Panc1 (cell line): ENCODE results near the gene VWA2.

Source experiments
- POLR2AphosphoS5 ChIP-seq: IDR thresholded peaks from 2 replicates; pipeline ENCODE4 v1.6.1; 2012; ENCODE audit warnings: mild to moderate bottlenecking, low read depth, low read length, moderate library complexity
- TF ChIP-seq, protein P1 (sequence below), 2 experiments: IDR thresholded peaks; 2 replicates each; pipeline ENCODE4 v1.6.1; 2011 to 2012; ENCODE audit warnings: low read depth in 2 of 2, control low read depth in 1 of 2, low read length in 1 of 2, mild to moderate bottlenecking in 1 of 2, moderate library complexity in 1 of 2; ENCODE audit not compliant: insufficient read depth in 1 of 2
- TF ChIP-seq, protein P2 (sequence below): fragments of 450-650 bp; IDR thresholded peaks from 2 replicates; pipeline ENCODE4 v1.5.1; 2017; ENCODE audit warnings: mild to moderate bottlenecking

DNA sequence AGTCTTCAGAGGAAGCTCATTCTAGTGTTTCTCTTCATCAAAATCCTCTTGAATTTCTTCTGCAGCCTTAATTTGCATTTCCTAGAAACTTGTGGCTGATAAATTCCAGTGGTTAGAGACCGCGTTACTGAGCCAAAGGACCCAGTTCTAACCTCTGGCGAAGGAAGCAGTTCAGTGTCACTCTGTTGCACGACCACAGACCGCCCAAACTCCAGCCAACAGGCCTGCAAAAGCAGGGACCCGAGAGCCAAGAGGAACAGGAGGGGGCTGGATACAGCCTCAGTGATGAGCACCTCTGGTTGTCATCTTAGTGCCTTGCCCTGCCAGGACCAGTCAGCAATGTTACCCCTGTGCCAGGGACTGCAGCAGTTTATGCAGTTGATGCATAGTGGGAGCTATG is 95.2 kb downstream of the VWA2 start:
- TF ChIP-seq, protein P1, sequence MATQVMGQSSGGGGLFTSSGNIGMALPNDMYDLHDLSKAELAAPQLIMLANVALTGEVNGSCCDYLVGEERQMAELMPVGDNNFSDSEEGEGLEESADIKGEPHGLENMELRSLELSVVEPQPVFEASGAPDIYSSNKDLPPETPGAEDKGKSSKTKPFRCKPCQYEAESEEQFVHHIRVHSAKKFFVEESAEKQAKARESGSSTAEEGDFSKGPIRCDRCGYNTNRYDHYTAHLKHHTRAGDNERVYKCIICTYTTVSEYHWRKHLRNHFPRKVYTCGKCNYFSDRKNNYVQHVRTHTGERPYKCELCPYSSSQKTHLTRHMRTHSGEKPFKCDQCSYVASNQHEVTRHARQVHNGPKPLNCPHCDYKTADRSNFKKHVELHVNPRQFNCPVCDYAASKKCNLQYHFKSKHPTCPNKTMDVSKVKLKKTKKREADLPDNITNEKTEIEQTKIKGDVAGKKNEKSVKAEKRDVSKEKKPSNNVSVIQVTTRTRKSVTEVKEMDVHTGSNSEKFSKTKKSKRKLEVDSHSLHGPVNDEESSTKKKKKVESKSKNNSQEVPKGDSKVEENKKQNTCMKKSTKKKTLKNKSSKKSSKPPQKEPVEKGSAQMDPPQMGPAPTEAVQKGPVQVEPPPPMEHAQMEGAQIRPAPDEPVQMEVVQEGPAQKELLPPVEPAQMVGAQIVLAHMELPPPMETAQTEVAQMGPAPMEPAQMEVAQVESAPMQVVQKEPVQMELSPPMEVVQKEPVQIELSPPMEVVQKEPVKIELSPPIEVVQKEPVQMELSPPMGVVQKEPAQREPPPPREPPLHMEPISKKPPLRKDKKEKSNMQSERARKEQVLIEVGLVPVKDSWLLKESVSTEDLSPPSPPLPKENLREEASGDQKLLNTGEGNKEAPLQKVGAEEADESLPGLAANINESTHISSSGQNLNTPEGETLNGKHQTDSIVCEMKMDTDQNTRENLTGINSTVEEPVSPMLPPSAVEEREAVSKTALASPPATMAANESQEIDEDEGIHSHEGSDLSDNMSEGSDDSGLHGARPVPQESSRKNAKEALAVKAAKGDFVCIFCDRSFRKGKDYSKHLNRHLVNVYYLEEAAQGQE (IDR thresholded peaks at IDR 0.05; ENCODE audit: insufficient read depth in 1 of 2, low read depth in 2 of 2, low read length in 1 of 2), result no peak
- TF ChIP-seq, protein P2, sequence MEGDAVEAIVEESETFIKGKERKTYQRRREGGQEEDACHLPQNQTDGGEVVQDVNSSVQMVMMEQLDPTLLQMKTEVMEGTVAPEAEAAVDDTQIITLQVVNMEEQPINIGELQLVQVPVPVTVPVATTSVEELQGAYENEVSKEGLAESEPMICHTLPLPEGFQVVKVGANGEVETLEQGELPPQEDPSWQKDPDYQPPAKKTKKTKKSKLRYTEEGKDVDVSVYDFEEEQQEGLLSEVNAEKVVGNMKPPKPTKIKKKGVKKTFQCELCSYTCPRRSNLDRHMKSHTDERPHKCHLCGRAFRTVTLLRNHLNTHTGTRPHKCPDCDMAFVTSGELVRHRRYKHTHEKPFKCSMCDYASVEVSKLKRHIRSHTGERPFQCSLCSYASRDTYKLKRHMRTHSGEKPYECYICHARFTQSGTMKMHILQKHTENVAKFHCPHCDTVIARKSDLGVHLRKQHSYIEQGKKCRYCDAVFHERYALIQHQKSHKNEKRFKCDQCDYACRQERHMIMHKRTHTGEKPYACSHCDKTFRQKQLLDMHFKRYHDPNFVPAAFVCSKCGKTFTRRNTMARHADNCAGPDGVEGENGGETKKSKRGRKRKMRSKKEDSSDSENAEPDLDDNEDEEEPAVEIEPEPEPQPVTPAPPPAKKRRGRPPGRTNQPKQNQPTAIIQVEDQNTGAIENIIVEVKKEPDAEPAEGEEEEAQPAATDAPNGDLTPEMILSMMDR, result no peak
- TF ChIP-seq POLR2AphosphoS5, result no peak
